ENCODE measurements around the gene PAX5.

- TF ChIP-seq CTCF (IDR thresholded peaks at IDR 0.05) (no peak), POLR2A (IDR thresholded peaks at IDR 0.05) (no peak), EP300 (IDR thresholded peaks at IDR 0.05) (no peak)
Measured at GRCh38 chr9:37028420-37029031, 5.5 kb downstream of the PAX5 start.

All from ovary (tissue), 3 donors.